K562 (cell line): ENCODE results near the gene PODXL. TPM values are rescaled to one million over a fixed set of nuclear protein-coding genes. Genes with fewer than 3 reads are reported as not detected.

Experiments used
- ATF7 ChIP-seq: fragments of 450-650 bp; IDR thresholded peaks from 2 replicates; pipeline ENCODE4 v1.7.1; 2014; ENCODE audit warnings: mild to moderate bottlenecking, moderate library complexity
- CGGBP1 ChIP-seq: fragments of 250-450 bp; sonication (Bioruptor Pico); IDR thresholded peaks from 2 replicates; pipeline ENCODE4 v1.9.0; 2021; ENCODE audit warnings: mild to moderate bottlenecking
- CLOCK ChIP-seq: fragments of 250-450 bp; sonication (Bioruptor Pico); IDR thresholded peaks from 2 replicates; pipeline ENCODE4 v1.4.0; 2020; ENCODE audit warnings: mild to moderate bottlenecking, moderate library complexity, borderline replicate concordance
- ELK3 ChIP-seq: fragments of 450-650 bp; formaldehyde crosslinking; IDR thresholded peaks from 2 replicates; pipeline ENCODE4 v1.4.0; 2020; ENCODE audit warnings: mild to moderate bottlenecking
- HBP1 ChIP-seq: fragments of 450-650 bp; formaldehyde crosslinking; IDR thresholded peaks from 2 replicates; pipeline ENCODE4 v1.4.0; 2022; ENCODE audit warnings: missing genetic modification characterization
- RBFOX2 ChIP-seq: fragments of 200-400 bp; formaldehyde crosslinking; IDR thresholded peaks from 2 replicates; pipeline ENCODE4 v1.6.1; 2017; ENCODE audit warnings: low read depth, mild to moderate bottlenecking, low read length, moderate library complexity
- RBM25 ChIP-seq: fragments of 200-400 bp; formaldehyde crosslinking; IDR thresholded peaks from 2 replicates; pipeline ENCODE4 v1.6.1; 2018; ENCODE audit warnings: low read length, low read depth, moderate library complexity; ENCODE audit not compliant: severe bottlenecking
- SMARCE1 ChIP-seq: fragments of 450-650 bp; IDR thresholded peaks from 2 replicates; pipeline ENCODE4 v1.7.1; 2016; ENCODE audit warnings: mild to moderate bottlenecking
- VEZF1 ChIP-seq: fragments of 200-800 bp; sonication (Bioruptor generic); IDR thresholded peaks from 2 replicates; pipeline ENCODE4 v1.6.1; 2017; ENCODE audit warnings: missing genetic modification characterization, missing compliant biosample characterization
- ZNF140 ChIP-seq: fragments of 250-450 bp; sonication (Bioruptor Pico); IDR thresholded peaks from 2 replicates; pipeline ENCODE4 v1.8.0; 2021; ENCODE audit warnings: moderate library complexity, mild to moderate bottlenecking, inconsistent platforms
- ZNF277 ChIP-seq: fragments of 250-450 bp; sonication (Bioruptor Pico); IDR thresholded peaks from 2 replicates; pipeline ENCODE4 v1.8.0; 2022; ENCODE audit warnings: inconsistent platforms, mild to moderate bottlenecking, moderate library complexity, borderline replicate concordance
- polyA plus RNA-seq, 8 experiments: library from polyadenylated mRNA; depleted of rRNA in 4 of 8; stranded (reverse) in 5 of 8; unstranded in 3 of 8; fragments of >200 nt; fragmentation: Nextera tagmentation in 2 of 8; fragmentation: Illumina TruSeq in 1 of 8; extraction: Ambion mirVana in 2 of 8; extraction: Trizol in 1 of 8; gene quantifications; 2 replicates each; pipeline versions ENCODE4 v1.2.1 to v1.2.3, GENCODE V29; 2011 to 2014; ENCODE audit warnings: inconsistent platforms in 1 of 8, missing spikeins in 1 of 8
- total RNA-seq, 7 experiments: library from RNA; depleted of rRNA in 6 of 7; stranded (reverse); fragments of >200 nt in 6 of 7; fragmentation: Illumina TruSeq in 2 of 7; extraction: Trizol in 2 of 7; gene quantifications; 2 replicates each; pipeline versions ENCODE4 v1.2.1 to v1.2.3, GENCODE V29; 2011 to 2021; ENCODE audit warnings: low replicate concordance in 1 of 7

Gene PODXL
- total and polyA plus RNA-seq, 9 of the 15 experiments (the other 6 are each of a cell fraction or from before 2014, with no cell fraction given) = 0.01 to 0.73 (median 0.07) TPM

- TF ChIP-seq ZNF277 = no peak
- TF ChIP-seq CLOCK (CRISPR knock-in tag) = no peak
- TF ChIP-seq ELK3 (CRISPR knock-in tag) = no peak
- peak; percentile 98 for TF ChIP-seq ATF7
- no peak for TF ChIP-seq RBM25
- TF ChIP-seq RBFOX2 = no peak
- no peak for TF ChIP-seq CGGBP1 (CRISPR knock-in tag)
- TF ChIP-seq HBP1 (CRISPR knock-in tag) = no peak
- TF ChIP-seq SMARCE1 = no peak
- no peak for TF ChIP-seq VEZF1
- no peak for TF ChIP-seq ZNF140 (CRISPR knock-in tag)
- TF ChIP-seq, all 486 proteins: peak for 64
Observed at GRCh38 chr7:131513245-131514061, 43.0 kb downstream of the PODXL start (continued).
